ENCODE measurements around the gene KATNIP.

- TF ChIP-seq ZNF423 (CRISPR knock-in tag; IDR thresholded peaks at IDR 0.05) = no peak
- TF ChIP-seq NR2C2 (CRISPR knock-in tag; IDR thresholded peaks at IDR 0.05) = no peak
- TF ChIP-seq GABPB1 (CRISPR knock-in tag; IDR thresholded peaks at IDR 0.05) = no peak
- no peak for TF ChIP-seq CTCF (IDR thresholded peaks at IDR 0.05)
- no peak for TF ChIP-seq TEAD1 (CRISPR knock-in tag; IDR thresholded peaks at IDR 0.05)
- TF ChIP-seq STAT6 (CRISPR knock-in tag; conservative IDR thresholded peaks at IDR 0.05; ENCODE audit: low read depth) = no peak
- no peak for TF ChIP-seq FOXP4 (CRISPR knock-in tag; IDR thresholded peaks at IDR 0.05)
- TF ChIP-seq ZSCAN18 (CRISPR knock-in tag; IDR thresholded peaks at IDR 0.05) = no peak
- TF ChIP-seq IRF2 (CRISPR knock-in tag; IDR thresholded peaks at IDR 0.05; ENCODE audit: borderline replicate concordance, low read depth) = no peak
Observed at GRCh38 chr16:27520982-27521673, 28.8 kb upstream of the KATNIP start.
